ENCODE data around the gene TMEM80.

DNA sequence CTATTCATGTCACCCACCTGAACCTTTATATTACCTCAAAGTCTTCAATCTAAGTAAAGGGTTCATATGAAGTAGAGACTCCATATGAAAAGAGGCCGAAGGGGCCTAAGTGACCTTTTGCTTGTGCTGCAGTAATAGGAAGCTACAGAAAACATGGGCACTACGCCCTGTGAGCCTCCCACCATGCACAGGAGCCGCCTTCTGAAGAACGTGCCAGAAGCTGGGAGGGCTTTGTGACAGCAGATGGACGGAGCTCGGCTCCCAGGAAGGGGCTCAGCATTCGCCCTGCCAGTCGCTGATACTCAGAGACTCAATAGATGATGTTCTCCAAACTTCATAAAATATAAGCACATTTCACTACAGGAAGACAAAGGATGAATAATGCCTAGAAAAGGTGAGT lies 21.8 kb upstream of the TMEM80 start:
- TF ChIP-seq CTCF (IDR thresholded peaks at IDR 0.05) (no peak), POLR2A (IDR thresholded peaks at IDR 0.05) (no peak)

Data from adrenal gland (tissue), 5 donors.